OCI-LY7 (cell line): Measurements from ENCODE around the gene KIAA0586. TPM values are rescaled to one million over a fixed set of nuclear protein-coding genes. Genes with fewer than 3 reads are reported as not detected.
"Not testable (repeated sequence)": the region's sequence is repeated elsewhere in the genome, so short reads cannot be mapped to it uniquely, and the experiment has no call there.

Source experiments
- BruUV-seq: library from RNA; stranded (reverse); fragments of 400-500 nt; replicated peaks from 2 replicates; lab custom pipeline; 2021; lab: Mats Ljungman, UMichigan
- CTCF ChIA-PET: fragments of 300-600 bp; sonication (Branson Sonifier 250); formaldehyde crosslinking; loops from one replicate; lab custom pipeline; 2022; ENCODE audit warnings: antibody characterized with exemption; ENCODE audit not compliant: unreplicated experiment; lab: Charles Lee
- POLR2A ChIA-PET: fragments of 300-600 bp; sonication (Branson Sonifier 250); formaldehyde crosslinking; loops from one replicate; lab custom pipeline; 2022; ENCODE audit warnings: antibody characterized with exemption; lab: Charles Lee
- DNase-seq: peaks from one replicate; pipeline ENCODE4 v3.0.0-alpha.2; 2015; ENCODE audit warnings: low spot score
- H2AFZ ChIP-seq: fragments of 200-600 bp; sonication (generic), shearing (Covaris generic); 2 replicates; pipeline ENCODE4 v1.6.1; 2014; ENCODE audit warnings: mild to moderate bottlenecking, antibody characterized with exemption, low read length, moderate library complexity
- H3K27ac ChIP-seq: fragments of 200-600 bp; sonication (generic); 2 replicates; pipeline ENCODE4 v1.5.1; 2014; ENCODE audit warnings: mixed run types, low read depth, mild to moderate bottlenecking, moderate library complexity, low read length, inconsistent platforms; ENCODE audit not compliant: poor library complexity, severe bottlenecking
- H3K36me3 ChIP-seq: fragments of 200-600 bp; sonication (generic); 2 replicates; pipeline ENCODE4 v1.6.1; 2014; ENCODE audit warnings: mild to moderate bottlenecking, antibody characterized with exemption, low read length, moderate library complexity, mixed read lengths; ENCODE audit not compliant: insufficient read depth
- H3K4me1 ChIP-seq: fragments of 200-600 bp; sonication (generic); 2 replicates; pipeline ENCODE4 v1.5.1; 2014; ENCODE audit warnings: mild to moderate bottlenecking, low read length; ENCODE audit not compliant: insufficient read depth, poor library complexity, severe bottlenecking
- H3K4me2 ChIP-seq: fragments of 200-600 bp; sonication (generic); 2 replicates; pipeline ENCODE4 v1.6.1; 2014; ENCODE audit warnings: mild to moderate bottlenecking, low read length
- H3K4me3 ChIP-seq: fragments of 200-600 bp; sonication (generic); 2 replicates; pipeline ENCODE4 v1.5.1; 2014; ENCODE audit warnings: mild to moderate bottlenecking, low read depth, low read length; ENCODE audit not compliant: poor library complexity, severe bottlenecking
- H3K79me2 ChIP-seq: fragments of 200-600 bp; sonication (generic); 2 replicates; pipeline ENCODE4 v1.6.1; 2016; ENCODE audit warnings: low read depth, mild to moderate bottlenecking, low read length, moderate library complexity, mixed read lengths; ENCODE audit not compliant: insufficient read depth
- H3K9me2 ChIP-seq: fragments of 200-600 bp; sonication (generic); 2 replicates; pipeline ENCODE4 v1.6.1; 2016; ENCODE audit warnings: mild to moderate bottlenecking, low read length, mixed read lengths; ENCODE audit not compliant: insufficient read depth
- H3K9me3 ChIP-seq: fragments of 200-600 bp; sonication (generic); 2 replicates; pipeline ENCODE4 v1.6.1; 2014; ENCODE audit warnings: mild to moderate bottlenecking, mixed run types, low read length, mixed read lengths
- H4K20me1 ChIP-seq: fragments of 200-600 bp; sonication (generic); 2 replicates; pipeline ENCODE4 v1.6.1; 2014; ENCODE audit warnings: mild to moderate bottlenecking, antibody characterized with exemption, low read length, moderate library complexity, mixed read lengths; ENCODE audit not compliant: insufficient read depth
- CTCF ChIP-seq: fragments of 200-600 bp; sonication (generic); conservative IDR thresholded peaks from 2 replicates; pipeline ENCODE4 v1.5.1; 2014; ENCODE audit warnings: mild to moderate bottlenecking, antibody characterized with exemption, low read length, moderate library complexity, mixed read lengths
- EZH2phosphoT487 ChIP-seq: fragments of 200-600 bp; sonication (generic); IDR thresholded peaks from 2 replicates; pipeline ENCODE4 v1.6.1; 2018; ENCODE audit warnings: low read depth, borderline replicate concordance, mild to moderate bottlenecking, mixed run types, antibody characterized with exemption, low read length, moderate library complexity, mixed read lengths
- intact Hi-C: fragments of 100-400 bp; cut with micrococcal nuclease; formaldehyde crosslinking; loops from one replicate; pipeline ENCODE4 v1.10.0; 2022; ENCODE audit not compliant: unreplicated experiment
- total RNA-seq, 2 experiments: library from RNA; depleted of rRNA in 1 of 2; stranded (reverse); fragments of >200 nt in 1 of 2; shearing (Covaris generic) in 1 of 2; gene quantifications; 2 replicates each; pipeline ENCODE4 v1.2.3, GENCODE V29; 2014 to 2022

The KIAA0586 gene
- total RNA-seq, 2 experiments from 2014 or later, result 20.5 to 41.7 TPM

- Histone ChIP-seq H3K4me1 (no peaks in the 10 kb centered on the region), H3K36me3 (peaks cover 97% of the 10 kb centered on the region), H3K9me2 (no peaks in the 10 kb centered on the region), H4K20me1 (no peaks in the 10 kb centered on the region), H3K4me2 (no peak overlapping the region), H2AFZ (no peak overlapping the region), H3K79me2 (peaks cover 60% of the 10 kb centered on the region), H3K9me3 (peaks cover 6% of the 10 kb centered on the region; the same call in 1 of the 2 replicates), H3K4me3 (no peak overlapping the region), H3K27ac (no peak overlapping the region)
- TF ChIP-seq EZH2phosphoT487 (no peak), CTCF (no peak)
- DNase-seq, result no peak
- no TSS peak for BruUV-seq
- CTCF ChIA-PET, result no interaction called here
- POLR2A ChIA-PET, result interaction anchor here (0.7 kb wide), 1 partner anchor 67 kb away, joined by 4 read pairs; no protein-coding TSS in a partner anchor
- intact Hi-C loops, result no loop called here
These were observed 11.6 kb upstream of the KIAA0586 start for GRCh38 chr14:58415636-58416547.

- H3K9me3 ChIP-seq, H3K4me1 ChIP-seq, H3K27ac ChIP-seq, H2AFZ ChIP-seq, H3K4me3 ChIP-seq, intact Hi-C loops, CTCF ChIA-PET, H4K20me1 ChIP-seq, H3K4me2 ChIP-seq, H3K9me2 ChIP-seq, BruUV-seq, DNase-seq: not testable (repeated sequence)
- Histone ChIP-seq H3K79me2 (peaks cover 64% of the 10 kb centered on the region), H3K36me3 (peaks cover 97% of the 10 kb centered on the region)
- POLR2A ChIA-PET, result interaction anchor here (0.6 kb wide), 1 partner anchor 134 kb away, joined by 5 read pairs; no protein-coding TSS in a partner anchor
These were observed 10.6 kb upstream of the KIAA0586 start for GRCh38 chr14:58416934-58417333.

GRCh38 chr14:58426670-58427280, 744 bp upstream of the KIAA0586 start:
- peaks cover 69% of the 10 kb centered on the region for H3K79me2 ChIP-seq
- H3K4me1 ChIP-seq, result peaks cover 33% of the 10 kb centered on the region
- ChIA-PET CTCF (no interaction called here), POLR2A (interaction anchor here (0.7 to 1.9 kb wide), 6 partner anchors 57 to 318 kb away, joined by 3 to 13 read pairs (median 3); partner anchors contain the start of genes ACTR10 and ARID4A)
- intact Hi-C loops, result loop anchor here (1.0 to 5.0 kb wide), 2 partner anchors 128 to 179 kb away; partner anchors contain the start of gene ARID4A
- H3K27ac ChIP-seq, result peak overlapping the region; percentile 94
- DNase-seq, result peak; percentile 77
- H3K36me3 ChIP-seq, result peaks cover 49% of the 10 kb centered on the region
- H3K9me3 ChIP-seq, result no peaks in the 10 kb centered on the region
- BruUV-seq, result TSS peak; percentile 80
- no peaks in the 10 kb centered on the region for H4K20me1 ChIP-seq
- H3K9me2 ChIP-seq, result no peaks in the 10 kb centered on the region
- no peak for TF ChIP-seq EZH2phosphoT487
- no peak for TF ChIP-seq CTCF
- H2AFZ ChIP-seq, result peak overlapping the region; percentile 90
- H3K4me3 ChIP-seq, result peak overlapping the region; percentile 95
- peak overlapping the region; percentile 75 for H3K4me2 ChIP-seq
